HepG2 (cell line): ENCODE data around the gene MAGED2. TPM values are rescaled to one million over a fixed set of nuclear protein-coding genes. Genes with fewer than 3 reads are reported as not detected.

Experiments used
- ATAC-seq: fragments of 200-7000 bp; cut with Tn5 transposase; 3 replicates; pipeline ENCODE4 v1.9.1; 2020; ENCODE audit warnings: mild to moderate bottlenecking, moderate library complexity
- BruUV-seq: library from RNA; stranded (reverse); fragments of 400-500 nt; replicated peaks from 2 replicates; lab custom pipeline; 2021; lab: Mats Ljungman, UMichigan
- CTCF ChIA-PET: fragments of 300-600 bp; formaldehyde crosslinking; extraction: SDS; loops from one replicate; lab custom pipeline; 2021; ENCODE audit warnings: low total read pairs, inconsistent platforms, low intra/inter-chr PET ratio; lab: Yijun Ruan, JAX
- POLR2A ChIA-PET: fragments of 350-600 bp; sonication (Branson Sonifier 250); formaldehyde crosslinking; loops from one replicate; lab custom pipeline; 2020; ENCODE audit warnings: antibody characterized with exemption, inconsistent platforms; lab: Yijun Ruan, JAX
- DNase-seq: peaks from one replicate; pipeline ENCODE4 v3.0.0-alpha.2; 2015; ENCODE audit warnings: low spot score
- FAIRE-seq: peaks from 3 replicates; lab custom pipeline; 2011; peaks lifted over from hg19 to GRCh38; lab: Jason Lieb, UNC
- H2AFZ ChIP-seq: one replicate; pipeline ENCODE4 v1.6.1; 2011; ENCODE audit warnings: low read length, inconsistent platforms
- H3K27ac ChIP-seq: fragments of 300-600 bp; 3 replicates; pipeline ENCODE4 v1.8.0; 2011; ENCODE audit warnings: mixed run types, mild to moderate bottlenecking, mixed read lengths, low read length, inconsistent platforms; ENCODE audit not compliant: insufficient read depth; ENCODE audit errors: extremely low read length
- H3K27me3 ChIP-seq, 2 experiments: fragments of 200-600 bp in 1 of 2; 2 replicates in 1 of 2; 3 replicates in 1 of 2; pipeline versions ENCODE4 v1.6.0 to v1.8.0; 2011; ENCODE audit warnings: low read length in 2 of 2, mild to moderate bottlenecking in 2 of 2, moderate library complexity in 2 of 2, inconsistent platforms in 1 of 2; ENCODE audit not compliant: insufficient read depth in 2 of 2, control insufficient read depth in 1 of 2
- H3K36me3 ChIP-seq, 2 experiments: fragments of 200-600 bp in 1 of 2; replicated peaks in 1 of 2; 2 replicates in 1 of 2; 3 replicates in 1 of 2; pipeline versions ENCODE4 v1.5.1 to v1.8.0; 2011; ENCODE audit warnings: low read length in 2 of 2, inconsistent platforms in 1 of 2; ENCODE audit not compliant: insufficient read depth in 2 of 2, control insufficient read depth in 1 of 2
- H3K4me1 ChIP-seq: 2 replicates; pipeline ENCODE4 v1.5.1; 2012; ENCODE audit warnings: low read length, inconsistent platforms; ENCODE audit not compliant: insufficient read depth
- H3K4me2 ChIP-seq: 2 replicates; pipeline ENCODE4 v1.6.0; 2011; ENCODE audit warnings: low read depth, low read length, inconsistent platforms
- H3K4me3 ChIP-seq, 3 experiments: fragments of 200-600 bp in 1 of 3; sonication (generic), shearing (Covaris generic) in 1 of 3; replicated peaks in 1 of 3; 2 replicates each; pipeline ENCODE4 v1.5.1; 2011 to 2016; ENCODE audit warnings: low read length in 3 of 3, inconsistent platforms in 2 of 3, low read depth in 2 of 3, mild to moderate bottlenecking in 2 of 3, control low read depth in 1 of 3, mixed read lengths in 1 of 3; ENCODE audit not compliant: insufficient read depth in 1 of 3
- H3K79me2 ChIP-seq: one replicate; pipeline ENCODE4 v1.6.1; 2011; ENCODE audit warnings: low read length, inconsistent platforms; ENCODE audit not compliant: insufficient read depth
- H3K9ac ChIP-seq: 2 replicates; pipeline ENCODE4 v1.6.0; 2011; ENCODE audit warnings: mild to moderate bottlenecking, low read depth, low read length, inconsistent platforms; ENCODE audit not compliant: insufficient read depth
- H3K9me3 ChIP-seq: 2 replicates; pipeline ENCODE4 v1.5.1; 2012; ENCODE audit warnings: mild to moderate bottlenecking, low read length
- H4K20me1 ChIP-seq: 2 replicates; pipeline ENCODE4 v1.6.0; 2011; ENCODE audit warnings: inconsistent platforms, mild to moderate bottlenecking, low read length, moderate library complexity; ENCODE audit not compliant: insufficient read depth
- DMTF1 ChIP-seq: sonication (generic); formaldehyde crosslinking; IDR thresholded peaks from 2 replicates; pipeline ENCODE4 v1.4.0; 2020; ENCODE audit warnings: mild to moderate bottlenecking, missing genetic modification reagents
- JARID2 ChIP-seq: sonication (generic); formaldehyde crosslinking; IDR thresholded peaks from 2 replicates; pipeline ENCODE4 v1.8.1; 2023; ENCODE audit warnings: missing genetic modification reagents, inconsistent platforms; ENCODE audit not compliant: insufficient replicate concordance
- SNAI1 ChIP-seq: sonication (generic); formaldehyde crosslinking; IDR thresholded peaks from 2 replicates; pipeline ENCODE4 v1.5.0; 2020; ENCODE audit warnings: mild to moderate bottlenecking, missing genetic modification reagents, borderline replicate concordance
- ZNF775 ChIP-seq: sonication (generic); formaldehyde crosslinking; IDR thresholded peaks from 2 replicates; pipeline ENCODE4 v1.4.0; 2020; ENCODE audit warnings: missing genetic modification reagents, mild to moderate bottlenecking, moderate library complexity, borderline replicate concordance
- WGBS: methylation state at CpG from one replicate; pipeline ENCODE4 v1.1.6; 2017; ENCODE audit warnings: low lambda C conversion rate; 5-methylcytosine and 5-hydroxymethylcytosine counted together
- in situ Hi-C: cut with HindIII; loops from 2 replicates; pipeline ENCODE4 v1.10.0; 2017; ENCODE audit warnings: low pct_unique_long_range_greater_than_20kb; ENCODE audit not compliant: extremely low pct_ligation_motif_present
- intact Hi-C: fragments of 100-400 bp; cut with micrococcal nuclease; formaldehyde crosslinking; loops from one replicate; pipeline ENCODE4 v1.10.0; 2022; ENCODE audit not compliant: unreplicated experiment
- polyA plus RNA-seq, 8 experiments: library from polyadenylated mRNA; depleted of rRNA in 3 of 8; stranded (reverse) in 7 of 8; unstranded in 1 of 8; fragments of >200 nt; fragmentation: Illumina TruSeq in 4 of 8; extraction: Trizol in 4 of 8; gene quantifications; 2 replicates each; pipeline versions ENCODE4 v1.2.1 to v1.2.3, GENCODE V29; 2011 to 2016; ENCODE audit warnings: low read depth in 4 of 8, missing spikeins in 1 of 8, mixed read lengths in 1 of 8; ENCODE audit not compliant: insufficient read depth in 1 of 8
- total RNA-seq, 5 experiments: library from RNA; depleted of rRNA; stranded (reverse); fragments of >200 nt; fragmentation: Illumina TruSeq; extraction: Trizol; gene quantifications; 2 replicates each; pipeline ENCODE4 v1.2.3, GENCODE V29; 2016; ENCODE audit warnings: low read depth in 1 of 5
- TF ChIP-seq, protein P1 (sequence below): sonication (generic); formaldehyde crosslinking; IDR thresholded peaks from 2 replicates; pipeline ENCODE4 v1.8.0; 2022; ENCODE audit warnings: missing genetic modification reagents, mild to moderate bottlenecking, moderate library complexity, borderline replicate concordance
- TF ChIP-seq, protein P2 (sequence below): IDR thresholded peaks from 2 replicates; pipeline ENCODE4 v1.6.1; 2016; ENCODE audit warnings: missing compliant biosample characterization, missing genetic modification reagents, borderline replicate concordance
- TF ChIP-seq, protein P3 (sequence below): sonication (generic); formaldehyde crosslinking; IDR thresholded peaks from 2 replicates; pipeline ENCODE4 v1.4.0; 2020; ENCODE audit warnings: missing genetic modification reagents

Gene MAGED2
- total and polyA plus RNA-seq, 2 of the 13 experiments (the other 11 are each of a cell fraction or from before 2014, with no cell fraction given) = 142 to 153 TPM

DNA sequence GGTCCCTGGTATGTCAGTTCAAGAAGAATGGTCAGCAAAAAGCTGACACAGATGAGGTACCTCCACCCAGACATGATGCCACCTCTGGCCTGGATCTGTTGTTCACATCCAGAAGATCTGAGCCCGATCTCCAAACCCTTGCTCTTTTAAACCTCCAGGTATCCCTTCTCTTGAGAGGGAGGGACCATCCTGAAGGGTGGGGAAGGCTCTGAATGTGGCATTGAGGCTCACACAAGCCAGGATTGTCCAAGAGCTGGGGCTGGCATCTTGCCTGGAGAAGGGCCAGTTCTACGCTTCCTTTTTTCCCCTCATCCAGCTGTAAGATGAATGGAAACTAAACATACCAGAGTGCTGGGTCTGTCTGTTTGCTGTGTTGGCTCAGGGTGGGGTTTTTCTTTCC, 9.4 kb upstream of the MAGED2 start, which contains the start of gene ITIH6:
Gene ITIH6 (minus strand): TSS at position 119 of the 400 bp plus-strand sequence. CDS start 45 bp downstream, at position 74.
- no peak within 1 kb of the TSS for H3K9ac ChIP-seq
- BruUV-seq = no TSS peak
- H3K79me2 ChIP-seq = no peaks in the 10 kb centered on the region
- H4K20me1 ChIP-seq = no peaks in the 10 kb centered on the region
- DNase-seq = no peak
- in situ Hi-C loops = no loop called here
- TF ChIP-seq JARID2 (CRISPR knock-in tag) (no peak), ZNF775 (no peak), DMTF1 (CRISPR knock-in tag) (no peak), SNAI1 (CRISPR knock-in tag) (no peak)
- TF ChIP-seq, protein P1, sequence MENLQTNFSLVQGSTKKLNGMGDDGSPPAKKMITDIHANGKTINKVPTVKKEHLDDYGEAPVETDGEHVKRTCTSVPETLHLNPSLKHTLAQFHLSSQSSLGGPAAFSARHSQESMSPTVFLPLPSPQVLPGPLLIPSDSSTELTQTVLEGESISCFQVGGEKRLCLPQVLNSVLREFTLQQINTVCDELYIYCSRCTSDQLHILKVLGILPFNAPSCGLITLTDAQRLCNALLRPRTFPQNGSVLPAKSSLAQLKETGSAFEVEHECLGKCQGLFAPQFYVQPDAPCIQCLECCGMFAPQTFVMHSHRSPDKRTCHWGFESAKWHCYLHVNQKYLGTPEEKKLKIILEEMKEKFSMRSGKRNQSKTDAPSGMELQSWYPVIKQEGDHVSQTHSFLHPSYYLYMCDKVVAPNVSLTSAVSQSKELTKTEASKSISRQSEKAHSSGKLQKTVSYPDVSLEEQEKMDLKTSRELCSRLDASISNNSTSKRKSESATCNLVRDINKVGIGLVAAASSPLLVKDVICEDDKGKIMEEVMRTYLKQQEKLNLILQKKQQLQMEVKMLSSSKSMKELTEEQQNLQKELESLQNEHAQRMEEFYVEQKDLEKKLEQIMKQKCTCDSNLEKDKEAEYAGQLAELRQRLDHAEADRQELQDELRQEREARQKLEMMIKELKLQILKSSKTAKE (CRISPR knock-in tag) = no peak
- TF ChIP-seq, protein P2, sequence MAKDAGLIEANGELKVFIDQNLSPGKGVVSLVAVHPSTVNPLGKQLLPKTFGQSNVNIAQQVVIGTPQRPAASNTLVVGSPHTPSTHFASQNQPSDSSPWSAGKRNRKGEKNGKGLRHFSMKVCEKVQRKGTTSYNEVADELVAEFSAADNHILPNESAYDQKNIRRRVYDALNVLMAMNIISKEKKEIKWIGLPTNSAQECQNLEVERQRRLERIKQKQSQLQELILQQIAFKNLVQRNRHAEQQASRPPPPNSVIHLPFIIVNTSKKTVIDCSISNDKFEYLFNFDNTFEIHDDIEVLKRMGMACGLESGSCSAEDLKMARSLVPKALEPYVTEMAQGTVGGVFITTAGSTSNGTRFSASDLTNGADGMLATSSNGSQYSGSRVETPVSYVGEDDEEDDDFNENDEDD (CRISPR knock-in tag) = no peak
- TF ChIP-seq, protein P3, sequence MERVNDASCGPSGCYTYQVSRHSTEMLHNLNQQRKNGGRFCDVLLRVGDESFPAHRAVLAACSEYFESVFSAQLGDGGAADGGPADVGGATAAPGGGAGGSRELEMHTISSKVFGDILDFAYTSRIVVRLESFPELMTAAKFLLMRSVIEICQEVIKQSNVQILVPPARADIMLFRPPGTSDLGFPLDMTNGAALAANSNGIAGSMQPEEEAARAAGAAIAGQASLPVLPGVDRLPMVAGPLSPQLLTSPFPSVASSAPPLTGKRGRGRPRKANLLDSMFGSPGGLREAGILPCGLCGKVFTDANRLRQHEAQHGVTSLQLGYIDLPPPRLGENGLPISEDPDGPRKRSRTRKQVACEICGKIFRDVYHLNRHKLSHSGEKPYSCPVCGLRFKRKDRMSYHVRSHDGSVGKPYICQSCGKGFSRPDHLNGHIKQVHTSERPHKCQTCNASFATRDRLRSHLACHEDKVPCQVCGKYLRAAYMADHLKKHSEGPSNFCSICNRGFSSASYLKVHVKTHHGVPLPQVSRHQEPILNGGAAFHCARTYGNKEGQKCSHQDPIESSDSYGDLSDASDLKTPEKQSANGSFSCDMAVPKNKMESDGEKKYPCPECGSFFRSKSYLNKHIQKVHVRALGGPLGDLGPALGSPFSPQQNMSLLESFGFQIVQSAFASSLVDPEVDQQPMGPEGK (CRISPR knock-in tag) = no peak
- TF ChIP-seq, all 625 proteins: peak for 0
- CTCF ChIA-PET = no interaction called here
- H3K27me3 ChIP-seq = no peaks in the 10 kb centered on the region
- no peak for ATAC-seq
- no peak within 1 kb of the TSS for H3K27ac ChIP-seq
- no peaks in the 10 kb centered on the region for H3K36me3 ChIP-seq
- H3K9me3 ChIP-seq = no peaks in the 10 kb centered on the region
- no peak within 1 kb of the TSS for H3K4me3 ChIP-seq
- no peak within 1 kb of the TSS for H3K4me2 ChIP-seq
- FAIRE-seq = no peak
- POLR2A ChIA-PET = no interaction called here
- intact Hi-C loops = no loop called here
- H3K4me1 ChIP-seq = peaks cover 5% of the 10 kb centered on the region; the same call in 1 of the 2 replicates
- no peak within 1 kb of the TSS for H2AFZ ChIP-seq
- 20% methylated on average over 1 of the region's 2 CpGs for WGBS
